ENCODE data around the gene EPS8.
"Not testable (repeated sequence)": the region's sequence is repeated elsewhere in the genome, so short reads cannot be mapped to it uniquely, and the experiment has no call there.

Gene EPS8

GRCh38 chr12:15796493-15797141 is 7.4 kb upstream of the EPS8 start:
- DNase-seq: no peak

- no peak for DNase-seq
Observed at GRCh38 chr12:15794836-15795235, 5.6 kb upstream of the EPS8 start.

- no peak for DNase-seq
Observed at GRCh38 chr12:15794196-15794595, 5.0 kb upstream of the EPS8 start.

- DNase-seq: no peak
Observed at GRCh38 chr12:15788233-15789219, 662 bp downstream of the EPS8 start.

GRCh38 chr12:15787778-15788177 is 1.4 kb downstream of the EPS8 start:
- DNase-seq: no peak

GRCh38 chr12:15786772-15787171 is 2.4 kb downstream of the EPS8 start:
- no peak for DNase-seq

- no peak for DNase-seq
Observed at GRCh38 chr12:15783288-15783687, 5.9 kb downstream of the EPS8 start.

- no peak for DNase-seq
Observed at GRCh38 chr12:15782667-15783066, 6.5 kb downstream of the EPS8 start.

GRCh38 chr12:15779925-15780324 is 9.3 kb downstream of the EPS8 start:
- no peak for DNase-seq

- DNase-seq: no peak
Observed at GRCh38 chr12:15778126-15778525, 11.1 kb downstream of the EPS8 start.

- no peak for DNase-seq
Observed at GRCh38 chr12:15777355-15778012, 11.7 kb downstream of the EPS8 start.

- DNase-seq: no peak
Observed at GRCh38 chr12:15776532-15776931, 12.7 kb downstream of the EPS8 start.

- peak; percentile 4 for DNase-seq
Observed at GRCh38 chr12:15774819-15775218, 14.4 kb downstream of the EPS8 start.

GRCh38 chr12:15772405-15773018 is 16.7 kb downstream of the EPS8 start:
- DNase-seq: no peak

GRCh38 chr12:15770581-15770980 is 18.6 kb downstream of the EPS8 start:
- DNase-seq: no peak

- no peak for DNase-seq
Observed at GRCh38 chr12:15770021-15770420, 19.2 kb downstream of the EPS8 start.

GRCh38 chr12:15769586-15769985 is 19.6 kb downstream of the EPS8 start:
- DNase-seq: no peak

- no peak for DNase-seq
Observed at GRCh38 chr12:15767301-15767700, 21.9 kb downstream of the EPS8 start.

- no peak for DNase-seq
Observed at GRCh38 chr12:15763328-15763727, 25.9 kb downstream of the EPS8 start.

- DNase-seq: not testable (repeated sequence)
Observed at GRCh38 chr12:15762162-15762561, 27.0 kb downstream of the EPS8 start.

- DNase-seq: no peak
Observed at GRCh38 chr12:15757553-15758255, 31.5 kb downstream of the EPS8 start.

GRCh38 chr12:15756822-15757221 is 32.4 kb downstream of the EPS8 start:
- no peak for DNase-seq

- DNase-seq: no peak
Observed at GRCh38 chr12:15754233-15754632, 35.0 kb downstream of the EPS8 start.
